ENCODE data around the gene PSMB1. TPM values are rescaled to one million over a fixed set of nuclear protein-coding genes. Genes with fewer than 3 reads are reported as not detected.
"Not testable (repeated sequence)": the region's sequence is repeated elsewhere in the genome, so short reads cannot be mapped to it uniquely, and the experiment has no call there.

Gene PSMB1
- total and polyA plus RNA-seq, 8 donors: 111 to 182 (median 172) TPM

- intact Hi-C loops (cut with DNase I): loop anchor here in 1 of 2 donors (10.0 kb wide), 1 partner anchor 195 kb away; no protein-coding TSS in a partner anchor
These were observed 43.4 kb downstream of the PSMB1 start for GRCh38 chr6:170509723-170510018.

GRCh38 chr6:170508892-170509722 is 44.0 kb downstream of the PSMB1 start:
- peak in 1 of 4 donors; percentile 65 for DNase-seq

More at GRCh38 chr6:170509723-170510018, 43.4 kb downstream of the PSMB1 start:
- ATAC-seq (no peak), DNase-seq (no peak)
- H3K27me3 ChIP-seq: peaks cover 0 to 8% of the 10 kb centered on the region in 2 donors
- no peaks in the 10 kb centered on the region for H3K4me1 ChIP-seq
- TF ChIP-seq CTCF (IDR thresholded peaks at IDR 0.05): no peak
- H3K4me3 ChIP-seq: no peak overlapping the region
- no peaks in the 10 kb centered on the region for H3K36me3 ChIP-seq
- H3K27ac ChIP-seq: no peak overlapping the region
- H3K9me3 ChIP-seq: no peaks in the 10 kb centered on the region

GRCh38 chr6:170508275-170508674 is 44.8 kb downstream of the PSMB1 start:
- H3K27me3 ChIP-seq; ATAC-seq; H3K4me3 ChIP-seq; H3K27ac ChIP-seq; H3K9me3 ChIP-seq; intact Hi-C loops (cut with DNase I); DNase-seq; H3K4me1 ChIP-seq; H3K36me3 ChIP-seq: not testable (repeated sequence)

More at GRCh38 chr6:170508892-170509722, 44.0 kb downstream of the PSMB1 start:
- H3K4me3 ChIP-seq; H3K4me1 ChIP-seq; H3K36me3 ChIP-seq; H3K27ac ChIP-seq; ATAC-seq; intact Hi-C loops (cut with DNase I); H3K9me3 ChIP-seq; H3K27me3 ChIP-seq: not testable (repeated sequence)

DNA sequence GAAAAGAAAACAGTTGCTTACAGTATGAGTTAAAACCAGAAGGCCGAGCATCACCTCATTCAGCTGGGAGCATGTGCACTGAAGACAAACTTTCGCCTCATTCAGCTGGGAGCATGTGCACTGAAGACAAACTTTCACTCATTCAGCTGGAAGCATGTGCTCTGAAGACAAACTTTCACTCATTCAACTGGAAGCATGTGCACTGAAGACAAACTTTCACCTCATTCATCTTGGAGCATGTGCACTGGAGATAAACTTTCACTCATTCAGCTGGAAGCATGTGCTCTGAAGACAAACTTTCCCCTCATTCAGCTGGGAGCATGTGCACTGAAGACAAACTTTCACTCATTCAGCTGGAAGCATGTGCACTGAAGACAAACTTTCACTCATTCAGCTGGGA is 45.4 kb downstream of the PSMB1 start:
- H3K27me3 ChIP-seq; H3K27ac ChIP-seq; intact Hi-C loops (cut with DNase I); H3K4me1 ChIP-seq; H3K9me3 ChIP-seq; H3K4me3 ChIP-seq; DNase-seq; ATAC-seq; H3K36me3 ChIP-seq: not testable (repeated sequence)

DNA sequence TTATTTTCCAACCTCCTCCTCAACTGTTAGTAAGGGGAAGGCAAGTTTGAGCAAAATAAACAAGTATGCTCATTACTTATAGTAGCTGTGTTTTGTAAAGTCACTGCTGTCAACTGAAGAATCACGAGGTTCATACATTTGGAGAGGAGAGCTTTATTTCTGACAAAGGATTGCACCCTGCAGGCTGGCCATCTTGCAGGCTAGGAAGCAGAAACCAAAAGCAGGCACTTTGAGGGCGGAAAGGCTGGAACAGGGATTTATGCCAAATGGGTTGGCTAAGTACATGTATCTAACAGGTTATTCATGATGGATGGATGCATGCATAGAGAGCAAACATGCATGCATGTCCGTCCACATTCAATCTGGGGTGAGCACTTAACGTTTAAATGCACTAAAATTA is 46.7 kb downstream of the PSMB1 start:
- Histone ChIP-seq H3K36me3 (no peaks in the 10 kb centered on the region), H3K27ac (no peak overlapping the region), H3K4me1 (no peaks in the 10 kb centered on the region), H3K9me3 (peaks cover 0 to 3% of the 10 kb centered on the region in 2 donors), H3K27me3 (peaks cover 0 to 8% of the 10 kb centered on the region in 2 donors), H3K4me3 (no peak overlapping the region)
- intact Hi-C loops (cut with DNase I): no loop called here
- no peak for TF ChIP-seq CTCF (IDR thresholded peaks at IDR 0.05)
- DNase-seq (no peak), ATAC-seq (no peak)

- TF ChIP-seq CTCF (IDR thresholded peaks at IDR 0.05): no peak
- Histone ChIP-seq H3K27ac (no peak overlapping the region), H3K4me1 (no peaks in the 10 kb centered on the region), H3K27me3 (peaks cover 0 to 14% of the 10 kb centered on the region in 2 donors), H3K4me3 (no peak overlapping the region), H3K9me3 (peaks cover 0 to 6% of the 10 kb centered on the region in 2 donors), H3K36me3 (no peaks in the 10 kb centered on the region)
- intact Hi-C loops (cut with DNase I): no loop called here
- DNase-seq (no peak), ATAC-seq (no peak)
These were observed 47.8 kb downstream of the PSMB1 start for GRCh38 chr6:170505306-170505705.

DNA sequence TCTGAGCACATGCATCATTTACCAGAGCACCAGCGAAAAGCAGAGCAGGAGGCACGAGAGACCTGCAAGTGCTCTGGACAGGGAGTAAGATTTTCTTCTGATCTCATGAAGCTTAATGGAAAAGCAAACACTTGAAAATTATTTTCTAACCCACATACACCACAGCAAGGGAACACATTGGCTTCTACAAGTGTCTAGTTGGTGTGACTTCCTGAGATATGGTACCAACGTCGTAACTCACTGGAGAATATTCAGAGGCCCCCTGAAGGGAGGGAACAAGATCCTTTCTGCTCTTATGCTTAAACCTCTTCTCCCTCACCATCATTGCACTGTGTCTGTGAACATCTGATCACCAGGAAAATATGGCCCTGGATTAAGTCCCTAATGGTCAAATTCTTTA is 48.6 kb downstream of the PSMB1 start:
- Histone ChIP-seq H3K4me3 (no peak overlapping the region), H3K4me1 (no peaks in the 10 kb centered on the region), H3K27ac (no peak overlapping the region), H3K27me3 (peaks cover 0 to 19% of the 10 kb centered on the region in 2 donors), H3K36me3 (no peaks in the 10 kb centered on the region), H3K9me3 (peaks cover 0 to 6% of the 10 kb centered on the region in 2 donors)
- intact Hi-C loops (cut with DNase I): no loop called here
- ATAC-seq (peak; percentile 69), DNase-seq (no peak)
- TF ChIP-seq CTCF (IDR thresholded peaks at IDR 0.05): no peak

Data from left lung (tissue), 10 donors.